CD8-positive, alpha-beta memory T cell (primary cell): Measurements from ENCODE around the gene EXOC4. TPM values are rescaled to one million over a fixed set of nuclear protein-coding genes. Genes with fewer than 3 reads are reported as not detected.

ENCODE experiments used
- CTCF ChIA-PET: fragments of 350-600 bp; sonication (Branson Sonifier 250); formaldehyde crosslinking; loops from one replicate; lab custom pipeline; 2021; ENCODE audit warnings: antibody characterized with exemption; lab: Charles Lee
- POLR2A ChIA-PET: fragments of 350-600 bp; sonication (Branson Sonifier 250); formaldehyde crosslinking; loops from one replicate; lab custom pipeline; 2021; ENCODE audit warnings: antibody characterized with exemption; lab: Charles Lee
- DNase-seq, 5 donors: peaks; one replicate each; pipeline versions ENCODE4 v3.0.0 to v3.0.0-alpha.2; 2020 to 2022; ENCODE audit warnings: mixed read lengths in 1 of 5
- H3K27ac ChIP-seq: one replicate; pipeline ENCODE4 v1.7.0; 2013; ENCODE audit warnings: low read depth, mild to moderate bottlenecking, low read length, moderate library complexity
- H3K27me3 ChIP-seq: 2 replicates; pipeline ENCODE4 v1.7.0; 2013; ENCODE audit warnings: low read length, mild to moderate bottlenecking; ENCODE audit not compliant: insufficient read depth, poor library complexity, severe bottlenecking
- H3K36me3 ChIP-seq: 2 replicates; pipeline ENCODE4 v1.7.0; 2013; ENCODE audit warnings: mild to moderate bottlenecking, low read length, moderate library complexity; ENCODE audit not compliant: insufficient read depth
- H3K4me1 ChIP-seq: 2 replicates; pipeline ENCODE4 v1.7.0; 2013; ENCODE audit warnings: mild to moderate bottlenecking, low read length, moderate library complexity; ENCODE audit not compliant: insufficient read depth
- H3K4me3 ChIP-seq: 2 replicates; pipeline ENCODE4 v1.7.0; 2013; ENCODE audit warnings: mild to moderate bottlenecking, low read length
- H3K9me3 ChIP-seq: 2 replicates; pipeline ENCODE4 v1.7.0; 2013; ENCODE audit warnings: mild to moderate bottlenecking, low read length
- H3K27ac Mint-ChIP-seq, 8 donors: one replicate each; pipeline ENCODE4 v1.8.0; 2020 to 2021; ENCODE audit warnings: mixed read lengths in 8 of 8, mild to moderate bottlenecking in 6 of 8, inconsistent platforms in 3 of 8, moderate library complexity in 3 of 8
- H3K27me3 Mint-ChIP-seq, 2 donors: one replicate each; pipeline ENCODE4 v1.8.0; 2020 to 2021; ENCODE audit warnings: mixed read lengths in 2 of 2, mild to moderate bottlenecking in 1 of 2, moderate library complexity in 1 of 2
- H3K36me3 Mint-ChIP-seq, 3 donors: one replicate each; pipeline ENCODE4 v1.8.0; 2020 to 2021; ENCODE audit warnings: mixed read lengths in 3 of 3, inconsistent platforms in 1 of 3, mild to moderate bottlenecking in 1 of 3
- H3K4me1 Mint-ChIP-seq, 3 donors: one replicate each; pipeline ENCODE4 v1.8.0; 2020 to 2021; ENCODE audit warnings: mixed read lengths in 3 of 3, inconsistent platforms in 1 of 3, mild to moderate bottlenecking in 1 of 3
- H3K4me3 Mint-ChIP-seq, 7 donors: one replicate each; pipeline ENCODE4 v1.8.0; 2020 to 2021; ENCODE audit warnings: mixed read lengths in 7 of 7, mild to moderate bottlenecking in 6 of 7, moderate library complexity in 4 of 7, inconsistent platforms in 2 of 7
- H3K9me3 Mint-ChIP-seq, 5 donors: one replicate each; pipeline ENCODE4 v1.8.0; 2020 to 2022; ENCODE audit warnings: mixed read lengths in 5 of 5, mild to moderate bottlenecking in 3 of 5, moderate library complexity in 2 of 5, inconsistent platforms in 1 of 5
- polyA plus RNA-seq: library from polyadenylated mRNA; unstranded; fragments of 300-500 nt; fragmentation: Illumina TruSeq; gene quantifications from one replicate; pipeline ENCODE4 v1.2.3, GENCODE V29; 2021
- total RNA-seq, 2 experiments: library from RNA; stranded (reverse); gene quantifications; one replicate each; pipeline ENCODE4 v1.2.3, GENCODE V29; 2021

EXOC4 gene
- total and polyA plus RNA-seq, 3 experiments from 2014 or later, result 34.5 to 53.2 (median 50.3) TPM

DNA sequence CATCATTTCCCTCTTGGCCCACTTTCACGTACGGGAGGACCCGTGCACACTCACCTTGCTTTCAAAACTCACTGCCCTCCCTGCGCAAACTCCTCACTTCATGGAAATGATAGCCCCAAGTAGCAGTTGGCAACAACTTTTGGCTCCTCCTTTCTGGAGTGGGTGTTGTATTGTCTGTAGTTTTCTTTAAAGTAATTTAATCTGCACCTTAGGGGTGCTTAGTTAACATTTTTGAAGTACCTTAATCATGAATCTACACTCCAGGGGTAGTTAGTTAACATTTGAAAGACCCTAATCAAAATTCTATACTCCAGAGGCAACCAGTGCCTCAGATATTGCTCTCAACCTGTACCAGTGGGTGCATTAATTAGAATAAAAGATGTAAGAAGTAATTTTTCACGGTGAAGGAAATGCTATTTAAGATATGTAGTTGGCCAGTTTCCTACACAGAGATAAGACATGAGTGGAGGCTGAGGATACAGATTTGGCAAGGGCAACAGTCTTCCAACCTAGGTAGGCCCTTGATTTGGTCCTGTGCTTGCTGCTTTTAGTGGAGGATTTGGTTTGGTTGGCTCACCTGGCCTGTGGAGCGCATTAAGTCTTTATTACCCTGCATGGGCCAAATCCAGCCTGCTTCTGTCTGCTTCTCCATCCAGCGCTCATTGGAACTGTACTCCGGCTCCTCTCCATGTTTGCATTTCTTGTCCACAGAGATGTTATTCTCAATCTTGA, 93.0 kb downstream of the EXOC4 start:
- CTCF ChIA-PET, result no interaction called here

DNA sequence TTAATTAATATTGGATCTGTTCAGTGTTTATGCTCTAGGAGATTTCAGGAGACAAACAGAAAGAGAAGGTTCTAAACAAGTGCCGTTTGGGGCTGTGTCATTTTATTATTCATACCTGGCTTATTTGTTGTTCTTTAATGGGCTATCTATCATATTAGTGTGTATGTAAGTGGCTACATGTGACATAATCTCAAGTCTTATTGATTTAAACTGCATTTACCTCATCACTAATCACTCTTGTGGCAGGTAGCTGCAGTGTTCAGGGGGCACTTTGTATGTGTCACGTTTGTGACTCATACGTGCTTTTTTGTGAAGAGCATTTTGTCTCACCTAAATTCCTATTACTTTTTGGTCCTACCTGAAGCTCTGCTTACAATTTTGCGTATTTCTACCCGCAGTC, 95.4 kb downstream of the EXOC4 start:
- Histone ChIP-seq H3K27me3 (no peaks in the 10 kb centered on the region), H3K4me3 (no peak overlapping the region), H3K36me3 (no peaks in the 10 kb centered on the region), H3K9me3 (peaks cover 7% of the 10 kb centered on the region), H3K4me1 (no peaks in the 10 kb centered on the region), H3K27ac (no peak overlapping the region)
- POLR2A ChIA-PET, result no interaction called here
- Mint-ChIP-seq H3K4me3 (no peak overlapping the region), H3K4me1 (peaks cover 12 to 34% (median 33%) of the 10 kb centered on the region in 3 donors), H3K36me3 (peaks cover 24 to 50% (median 48%) of the 10 kb centered on the region in 3 donors), H3K27ac (no peak overlapping the region), H3K27me3 (no peaks in the 10 kb centered on the region), H3K9me3 (peaks cover 12 to 32% (median 19%) of the 10 kb centered on the region in 5 donors)
- no peak for DNase-seq
- CTCF ChIA-PET, result no interaction called here

More for the DNA sequence above, 93.0 kb downstream of the EXOC4 start:
- Mint-ChIP-seq H3K27ac (peak overlapping the region in 1 of 8 donors; percentile 14), H3K4me1 (peaks cover 14 to 34% (median 34%) of the 10 kb centered on the region in 3 donors), H3K27me3 (peaks cover 0 to 2% of the 10 kb centered on the region in 2 donors), H3K36me3 (peaks cover 37 to 62% (median 54%) of the 10 kb centered on the region in 3 donors), H3K9me3 (peaks cover 20 to 29% (median 26%) of the 10 kb centered on the region in 5 donors), H3K4me3 (no peak overlapping the region)
- Histone ChIP-seq H3K4me1 (no peaks in the 10 kb centered on the region), H3K9me3 (no peaks in the 10 kb centered on the region), H3K27me3 (no peaks in the 10 kb centered on the region), H3K36me3 (no peaks in the 10 kb centered on the region), H3K4me3 (no peak overlapping the region), H3K27ac (no peak overlapping the region)
- DNase-seq, result no peak
- POLR2A ChIA-PET, result no interaction called here

DNA sequence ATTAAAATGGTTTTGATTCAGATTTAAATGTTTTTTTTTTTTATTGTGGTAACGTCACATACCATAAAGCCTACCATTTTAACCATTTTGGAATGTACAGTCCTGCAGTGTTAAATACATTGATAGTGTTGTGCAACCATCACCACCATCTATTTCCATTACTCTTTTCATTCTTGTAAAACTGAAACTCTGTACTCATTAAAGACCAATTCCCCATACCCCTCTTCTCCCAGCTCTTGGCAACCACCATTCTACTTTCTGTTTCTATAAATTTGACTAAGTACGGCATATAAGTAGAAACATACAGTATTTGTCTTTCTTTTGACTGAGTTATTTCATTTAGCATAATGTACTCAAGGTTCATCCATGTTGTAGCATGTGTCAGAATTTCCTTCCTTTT, 96.2 kb downstream of the EXOC4 start:
- ChIA-PET CTCF (no interaction called here), POLR2A (no interaction called here)
- Histone ChIP-seq H3K4me3 (no peak overlapping the region), H3K27me3 (no peaks in the 10 kb centered on the region), H3K9me3 (peaks cover 7% of the 10 kb centered on the region), H3K4me1 (no peaks in the 10 kb centered on the region), H3K27ac (no peak overlapping the region), H3K36me3 (no peaks in the 10 kb centered on the region)
- Mint-ChIP-seq H3K27ac (no peak overlapping the region), H3K27me3 (no peaks in the 10 kb centered on the region), H3K9me3 (peaks cover 16 to 38% (median 23%) of the 10 kb centered on the region in 5 donors), H3K36me3 (peaks cover 22 to 50% (median 50%) of the 10 kb centered on the region in 3 donors), H3K4me1 (peaks cover 11 to 32% (median 25%) of the 10 kb centered on the region in 3 donors), H3K4me3 (no peak overlapping the region)
- DNase-seq, result no peak

DNA sequence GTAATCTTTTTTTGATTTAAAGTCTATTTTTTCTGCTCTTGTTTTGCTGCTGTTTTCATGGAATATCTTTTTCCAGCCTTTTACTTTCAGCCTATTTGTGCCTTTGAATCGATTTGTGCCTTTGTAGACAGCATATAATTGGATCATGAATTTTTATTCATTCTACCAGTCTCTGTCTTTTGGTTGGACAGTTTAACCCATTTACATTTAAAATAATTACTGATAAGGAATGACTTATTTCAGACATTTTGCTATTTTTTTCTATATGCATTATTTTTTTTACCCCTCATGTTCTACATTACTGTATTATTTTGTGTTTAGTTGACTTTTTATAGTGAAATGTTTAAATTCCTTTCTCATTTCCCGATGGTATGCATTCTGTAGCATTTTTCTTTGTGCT, 99.6 kb downstream of the EXOC4 start:
- Mint-ChIP-seq H3K36me3 (peaks cover 25 to 56% (median 46%) of the 10 kb centered on the region in 3 donors), H3K9me3 (peaks cover 16 to 38% (median 25%) of the 10 kb centered on the region in 5 donors), H3K4me3 (no peak overlapping the region), H3K27ac (no peak overlapping the region), H3K27me3 (no peaks in the 10 kb centered on the region), H3K4me1 (peaks cover 9 to 36% (median 15%) of the 10 kb centered on the region in 3 donors)
- no peak overlapping the region for H3K27ac ChIP-seq
- ChIA-PET CTCF (no interaction called here), POLR2A (no interaction called here)
- H3K9me3 ChIP-seq, result peaks cover 7% of the 10 kb centered on the region
- no peaks in the 10 kb centered on the region for H3K27me3 ChIP-seq
- DNase-seq, result no peak
- H3K36me3 ChIP-seq, result no peaks in the 10 kb centered on the region
- no peak overlapping the region for H3K4me3 ChIP-seq
- no peaks in the 10 kb centered on the region for H3K4me1 ChIP-seq

DNA sequence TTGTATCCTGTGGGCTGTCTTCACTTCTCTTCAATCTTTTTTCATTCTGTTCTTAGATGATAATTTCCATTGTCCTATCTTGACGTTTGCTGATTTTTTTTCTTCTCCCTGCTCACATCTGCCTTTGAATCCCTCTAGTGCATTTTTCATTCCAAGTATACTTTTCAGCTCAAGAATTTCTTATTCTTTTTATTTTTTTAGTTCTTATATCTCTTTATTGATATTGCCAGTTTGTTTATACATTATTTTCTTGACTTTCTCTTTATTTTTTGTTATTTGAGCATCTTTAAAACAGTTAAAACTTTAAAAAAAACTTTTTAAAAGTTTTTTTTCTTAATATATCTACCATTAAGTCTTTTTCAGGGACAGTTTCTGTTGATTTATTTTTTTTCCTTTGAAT, 100.9 kb downstream of the EXOC4 start:
- POLR2A ChIA-PET, result no interaction called here

DNA sequence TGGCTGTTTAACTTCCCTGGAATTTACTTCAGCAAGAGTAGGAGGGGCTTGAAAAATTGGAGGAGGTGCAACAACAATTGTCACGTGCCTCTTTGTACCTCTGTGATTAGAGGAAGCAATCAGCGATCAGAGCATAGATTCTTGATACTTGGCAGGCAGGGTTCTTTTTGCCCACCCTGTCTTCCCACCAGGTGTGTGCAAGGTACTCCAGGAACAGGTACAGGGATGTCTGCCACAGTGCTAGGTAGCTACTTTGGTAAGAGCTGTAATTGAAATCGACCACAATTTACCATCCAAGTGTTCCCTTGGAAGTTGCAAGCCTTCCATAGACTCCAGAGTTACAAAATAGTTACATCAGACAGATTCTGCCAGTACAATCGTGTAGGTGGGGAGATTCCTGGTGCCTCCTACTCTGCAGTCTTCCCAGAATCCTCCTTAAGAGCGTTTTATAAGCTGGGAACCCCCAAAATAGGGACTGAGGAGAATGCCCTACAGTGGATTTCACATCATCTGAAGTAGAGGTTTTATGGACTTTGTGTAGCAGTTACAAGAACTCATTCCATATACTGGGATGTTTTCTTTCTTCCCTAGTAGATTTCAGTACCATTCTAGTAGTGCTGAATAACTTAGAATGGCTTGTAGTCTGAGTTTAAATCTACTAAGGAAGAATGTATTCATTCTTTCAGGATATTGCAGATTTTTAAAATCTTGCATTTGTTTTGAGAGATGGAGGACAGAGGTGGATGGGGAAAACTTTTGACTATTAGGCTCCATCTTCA, 101.9 kb downstream of the EXOC4 start:
- ChIA-PET CTCF (no interaction called here), POLR2A (no interaction called here)
- no peaks in the 10 kb centered on the region for H3K36me3 ChIP-seq
- H3K4me3 Mint-ChIP-seq, result no peak overlapping the region
- H3K27me3 Mint-ChIP-seq, result no peaks in the 10 kb centered on the region
- H3K9me3 Mint-ChIP-seq, result peaks cover 16 to 32% (median 23%) of the 10 kb centered on the region in 5 donors
- peaks cover 24 to 49% (median 47%) of the 10 kb centered on the region in 3 donors for H3K36me3 Mint-ChIP-seq
- peak overlapping the region in 1 of 8 donors; percentile 51 for H3K27ac Mint-ChIP-seq
- no peak overlapping the region for H3K4me3 ChIP-seq
- no peak for DNase-seq
- H3K27me3 ChIP-seq, result no peaks in the 10 kb centered on the region
- no peak overlapping the region for H3K27ac ChIP-seq
- H3K9me3 ChIP-seq, result peaks cover 7% of the 10 kb centered on the region
- no peaks in the 10 kb centered on the region for H3K4me1 ChIP-seq
- H3K4me1 Mint-ChIP-seq, result peaks cover 4 to 35% (median 5%) of the 10 kb centered on the region in 3 donors

More for the DNA sequence above, 100.9 kb downstream of the EXOC4 start:
- no peak overlapping the region for H3K27ac ChIP-seq
- H3K36me3 Mint-ChIP-seq, result peaks cover 28 to 56% (median 50%) of the 10 kb centered on the region in 3 donors
- H3K4me1 Mint-ChIP-seq, result peaks cover 8 to 36% (median 9%) of the 10 kb centered on the region in 3 donors
- H3K27ac Mint-ChIP-seq, result no peak overlapping the region
- H3K27me3 ChIP-seq, result no peaks in the 10 kb centered on the region
- H3K4me1 ChIP-seq, result no peaks in the 10 kb centered on the region
- no peak for DNase-seq
- H3K36me3 ChIP-seq, result no peaks in the 10 kb centered on the region
- no peak overlapping the region for H3K4me3 ChIP-seq
- no peaks in the 10 kb centered on the region for H3K27me3 Mint-ChIP-seq
- peaks cover 16 to 38% (median 25%) of the 10 kb centered on the region in 5 donors for H3K9me3 Mint-ChIP-seq
- peaks cover 7% of the 10 kb centered on the region for H3K9me3 ChIP-seq
- CTCF ChIA-PET, result no interaction called here
- no peak overlapping the region for H3K4me3 Mint-ChIP-seq

DNA sequence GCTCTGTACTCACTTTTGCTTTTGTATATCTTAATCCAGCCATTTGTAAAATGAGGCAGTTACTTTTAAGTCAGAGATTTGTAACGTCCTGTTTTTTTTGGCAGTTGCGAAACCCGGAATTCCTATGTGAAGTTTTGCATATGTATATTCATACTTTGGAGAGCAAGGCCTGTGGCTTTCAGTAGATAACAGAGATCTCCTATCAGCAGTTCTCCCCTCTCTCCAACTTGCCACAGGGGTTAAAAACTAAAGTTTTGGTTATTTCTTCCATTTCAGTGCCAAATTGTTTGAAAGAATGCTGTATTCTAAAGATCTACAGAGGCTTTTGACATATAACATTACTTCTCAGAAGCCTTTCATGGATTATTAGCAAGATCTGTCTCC, 102.4 kb downstream of the EXOC4 start:
- Histone ChIP-seq H3K9me3 (peaks cover 7% of the 10 kb centered on the region), H3K27me3 (no peaks in the 10 kb centered on the region), H3K4me1 (no peaks in the 10 kb centered on the region), H3K36me3 (no peaks in the 10 kb centered on the region), H3K4me3 (no peak overlapping the region), H3K27ac (no peak overlapping the region)
- peaks cover 2 to 29% (median 5%) of the 10 kb centered on the region in 3 donors for H3K4me1 Mint-ChIP-seq
- no peaks in the 10 kb centered on the region for H3K27me3 Mint-ChIP-seq
- CTCF ChIA-PET, result no interaction called here
- POLR2A ChIA-PET, result no interaction called here
- no peak overlapping the region for H3K4me3 Mint-ChIP-seq
- peaks cover 22 to 46% (median 44%) of the 10 kb centered on the region in 3 donors for H3K36me3 Mint-ChIP-seq
- no peak for DNase-seq
- no peak overlapping the region for H3K27ac Mint-ChIP-seq
- peaks cover 16 to 31% (median 22%) of the 10 kb centered on the region in 5 donors for H3K9me3 Mint-ChIP-seq

DNA sequence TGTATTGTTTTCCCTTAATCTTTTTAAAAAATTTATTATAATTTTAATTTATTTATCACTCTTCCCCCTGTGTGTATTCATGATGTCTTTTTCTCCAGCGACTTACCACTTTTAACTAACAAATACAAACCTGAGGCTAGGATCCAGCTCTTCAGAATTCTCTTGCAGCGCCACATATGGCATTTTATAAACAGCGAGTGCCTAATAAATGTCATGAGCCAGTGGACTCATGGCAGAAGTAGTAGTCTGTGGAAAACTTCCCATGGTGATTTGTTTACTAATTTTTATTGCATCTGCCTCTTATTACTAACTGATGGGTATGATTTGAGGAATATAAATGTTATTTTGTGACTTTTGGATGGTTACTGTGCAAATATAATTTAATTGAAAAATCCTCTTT, 102.9 kb downstream of the EXOC4 start:
- ChIA-PET CTCF (no interaction called here), POLR2A (interaction anchor here (0.5 kb wide), 1 partner anchor 119 kb away, joined by 4 read pairs; no protein-coding TSS in a partner anchor)
- peaks cover 22 to 47% (median 46%) of the 10 kb centered on the region in 3 donors for H3K36me3 Mint-ChIP-seq
- peaks cover 7% of the 10 kb centered on the region for H3K9me3 ChIP-seq
- no peaks in the 10 kb centered on the region for H3K4me1 ChIP-seq
- no peak overlapping the region for H3K4me3 Mint-ChIP-seq
- H3K27ac Mint-ChIP-seq, result no peak overlapping the region
- H3K36me3 ChIP-seq, result no peaks in the 10 kb centered on the region
- no peak for DNase-seq
- H3K9me3 Mint-ChIP-seq, result peaks cover 16 to 31% (median 22%) of the 10 kb centered on the region in 5 donors
- no peaks in the 10 kb centered on the region for H3K27me3 ChIP-seq
- H3K4me3 ChIP-seq, result no peak overlapping the region
- H3K27me3 Mint-ChIP-seq, result no peaks in the 10 kb centered on the region
- H3K27ac ChIP-seq, result no peak overlapping the region
- peaks cover 0 to 28% (median 4%) of the 10 kb centered on the region in 3 donors for H3K4me1 Mint-ChIP-seq
